HEK293 (cell line): ENCODE results near the gene LACC1.

Source experiments
- ATF2 ChIP-seq: fragments of 450-650 bp; formaldehyde crosslinking; IDR thresholded peaks from 2 replicates; pipeline ENCODE4 v1.5.1; 2016; ENCODE audit warnings: missing biosample characterization, missing genetic modification characterization, low read depth
- CTCF ChIP-seq: fragments of 450-650 bp; formaldehyde crosslinking; IDR thresholded peaks from 2 replicates; pipeline ENCODE4 v1.5.1; 2016; ENCODE audit warnings: missing biosample characterization, missing genetic modification characterization
- SCRT2 ChIP-seq: fragments of 450-650 bp; formaldehyde crosslinking; IDR thresholded peaks from 2 replicates; pipeline ENCODE4 v1.5.1; 2016; ENCODE audit warnings: missing biosample characterization, missing genetic modification characterization
- SP2 ChIP-seq: fragments of 450-650 bp; formaldehyde crosslinking; IDR thresholded peaks from 2 replicates; pipeline ENCODE4 v1.5.1; 2016; ENCODE audit warnings: missing biosample characterization, missing genetic modification characterization
- ZBTB26 ChIP-seq: fragments of 450-650 bp; formaldehyde crosslinking; optimal IDR thresholded peaks from 2 replicates; pipeline ENCODE3; 2016; ENCODE audit warnings: missing biosample characterization, mild to moderate bottlenecking, missing genetic modification characterization
- ZFHX2 ChIP-seq: fragments of 450-650 bp; formaldehyde crosslinking; conservative IDR thresholded peaks from 2 replicates; pipeline ENCODE4 v1.5.1; 2016; ENCODE audit warnings: missing biosample characterization, missing genetic modification characterization
- ZNF146 ChIP-seq: fragments of 450-650 bp; formaldehyde crosslinking; IDR thresholded peaks from 2 replicates; pipeline ENCODE4 v1.5.1; 2016; ENCODE audit warnings: missing biosample characterization, missing genetic modification characterization
- ZNF19 ChIP-seq: fragments of 450-650 bp; formaldehyde crosslinking; IDR thresholded peaks from 2 replicates; pipeline ENCODE4; 2016; ENCODE audit warnings: missing biosample characterization, missing genetic modification characterization, low read depth
- ZNF513 ChIP-seq: fragments of 450-650 bp; IDR thresholded peaks from 2 replicates; pipeline ENCODE4 v1.5.1; 2018; ENCODE audit warnings: missing biosample characterization, missing genetic modification characterization
- ZNF776 ChIP-seq: fragments of 450-650 bp; formaldehyde crosslinking; IDR thresholded peaks from 2 replicates; pipeline ENCODE4 v1.5.0; 2017; ENCODE audit warnings: missing biosample characterization, missing genetic modification characterization, borderline replicate concordance
- ZSCAN16 ChIP-seq: fragments of 450-650 bp; formaldehyde crosslinking; IDR thresholded peaks from 2 replicates; pipeline ENCODE4 v1.5.1; 2016; ENCODE audit warnings: missing biosample characterization, missing genetic modification characterization

- no peak for TF ChIP-seq ZBTB26 (tag by site-specific recombination)
- no peak for TF ChIP-seq ZNF776
- TF ChIP-seq CTCF (tag by site-specific recombination), result no peak
- no peak for TF ChIP-seq ZFHX2 (tag by site-specific recombination)
- TF ChIP-seq SCRT2, result no peak
- TF ChIP-seq ZNF146 (tag by site-specific recombination), result no peak
- TF ChIP-seq ATF2, result no peak
- no peak for TF ChIP-seq SP2 (tag by site-specific recombination)
- TF ChIP-seq ZNF513 (tag by site-specific recombination), result no peak
- no peak for TF ChIP-seq ZSCAN16
- no peak for TF ChIP-seq ZNF19 (tag by site-specific recombination)
Observed at GRCh38 chr13:43924549-43925245, 45.0 kb downstream of the LACC1 start.
